ENCODE data around the gene FOS.
"Not testable (repeated sequence)": the region's sequence is repeated elsewhere in the genome, so short reads cannot be mapped to it uniquely, and the experiment has no call there.

FOS gene

GRCh38 chr14:75294649-75295033 lies 16.0 kb downstream of the FOS start:
- DNase-seq (ENCODE audit: low read depth in 2 of 2), result no peak

GRCh38 chr14:75295061-75295461 lies 16.4 kb downstream of the FOS start:
- DNase-seq (ENCODE audit: low read depth in 2 of 2), result no peak

- peak; percentile 52 to 62 for DNase-seq (ENCODE audit: low read depth in 2 of 2)
Measured at GRCh38 chr14:75295491-75296345, 17.1 kb downstream of the FOS start.

GRCh38 chr14:75297411-75298040 lies 18.9 kb downstream of the FOS start:
- no peak for DNase-seq (ENCODE audit: low read depth in 2 of 2)

GRCh38 chr14:75298187-75298965 lies 19.7 kb downstream of the FOS start:
- no peak for DNase-seq (ENCODE audit: low read depth in 2 of 2)

- DNase-seq (ENCODE audit: low read depth in 2 of 2), result no peak
Measured at GRCh38 chr14:75299059-75299458, 20.4 kb downstream of the FOS start.

GRCh38 chr14:75299576-75299975 lies 20.9 kb downstream of the FOS start:
- no peak for DNase-seq (ENCODE audit: low read depth in 2 of 2)

- DNase-seq (ENCODE audit: low read depth in 2 of 2), result no peak
Measured at GRCh38 chr14:75301666-75302325, 23.2 kb downstream of the FOS start.

- DNase-seq (ENCODE audit: low read depth in 2 of 2), result no peak
Measured at GRCh38 chr14:75303381-75303789, 24.8 kb downstream of the FOS start.

- not testable (repeated sequence) for DNase-seq (ENCODE audit: low read depth in 2 of 2)
Measured at GRCh38 chr14:75306410-75306809, 27.8 kb downstream of the FOS start.

- no peak for DNase-seq (ENCODE audit: low read depth in 2 of 2)
Measured at GRCh38 chr14:75306927-75307699, 28.5 kb downstream of the FOS start.

GRCh38 chr14:75307700-75308379 lies 29.2 kb downstream of the FOS start:
- peak; percentile 33 to 42 for DNase-seq (ENCODE audit: low read depth in 2 of 2)

GRCh38 chr14:75308991-75309390 lies 30.4 kb downstream of the FOS start:
- not testable (repeated sequence) for DNase-seq (ENCODE audit: low read depth in 2 of 2)

- not testable (repeated sequence) for DNase-seq (ENCODE audit: low read depth in 2 of 2)
Measured at GRCh38 chr14:75309561-75309960, 30.9 kb downstream of the FOS start.

GRCh38 chr14:75310295-75311111 lies 31.9 kb downstream of the FOS start:
- DNase-seq (ENCODE audit: low read depth in 2 of 2), result no peak

GRCh38 chr14:75311356-75311755 lies 32.7 kb downstream of the FOS start:
- no peak for DNase-seq (ENCODE audit: low read depth in 2 of 2)

GRCh38 chr14:75312341-75312740 lies 33.7 kb downstream of the FOS start:
- DNase-seq (ENCODE audit: low read depth in 2 of 2), result no peak

- no peak for DNase-seq (ENCODE audit: low read depth in 2 of 2)
Measured at GRCh38 chr14:75313294-75313693, 34.7 kb downstream of the FOS start.

GRCh38 chr14:75315144-75315543 lies 36.5 kb downstream of the FOS start:
- DNase-seq (ENCODE audit: low read depth in 2 of 2), result no peak

- DNase-seq (ENCODE audit: low read depth in 2 of 2), result no peak
Measured at GRCh38 chr14:75317148-75317547, 38.5 kb downstream of the FOS start.

All from stimulated activated CD8-positive, alpha-beta memory T cell treated with anti-CD3 and anti-CD28 coated beads, Interleukin-7, amount 100 ng/mL, for 4 hours (primary cell).